Measurements from ENCODE around the gene MARS1.
A peak's percentile ranks its signal among the peaks of the same experiment; 100 is the strongest.

The MARS1 gene

GRCh38 chr12:57531836-57532235, 44.0 kb downstream of the MARS1 start:
- Mint-ChIP-seq H3K4me3 (no peak overlapping the region), H3K27me3 (no peaks in the 10 kb centered on the region), H3K36me3 (ENCODE audit: low read depth) (peaks cover 67% of the 10 kb centered on the region), H3K9me3 (no peaks in the 10 kb centered on the region), H3K27ac (no peak overlapping the region), H3K4me1 (ENCODE audit: low read depth) (no peaks in the 10 kb centered on the region)

GRCh38 chr12:57533108-57533507, 45.2 kb downstream of the MARS1 start:
- no peak overlapping the region for H3K27ac Mint-ChIP-seq
- H3K36me3 Mint-ChIP-seq (ENCODE audit: low read depth) = peaks cover 66% of the 10 kb centered on the region

GRCh38 chr12:57534250-57534649, 46.4 kb downstream of the MARS1 start:
- H3K27me3 Mint-ChIP-seq = no peaks in the 10 kb centered on the region
- no peak overlapping the region for H3K27ac Mint-ChIP-seq
- no peaks in the 10 kb centered on the region for H3K4me1 Mint-ChIP-seq (ENCODE audit: low read depth)
- H3K36me3 Mint-ChIP-seq (ENCODE audit: low read depth) = peaks cover 69% of the 10 kb centered on the region
- no peak overlapping the region for H3K4me3 Mint-ChIP-seq
- H3K9me3 Mint-ChIP-seq = no peaks in the 10 kb centered on the region

More at GRCh38 chr12:57533108-57533507, 45.2 kb downstream of the MARS1 start:
- no peaks in the 10 kb centered on the region for H3K4me1 Mint-ChIP-seq (ENCODE audit: low read depth)
- H3K27me3 Mint-ChIP-seq = no peaks in the 10 kb centered on the region
- H3K4me3 Mint-ChIP-seq = no peak overlapping the region
- no peaks in the 10 kb centered on the region for H3K9me3 Mint-ChIP-seq

DNA sequence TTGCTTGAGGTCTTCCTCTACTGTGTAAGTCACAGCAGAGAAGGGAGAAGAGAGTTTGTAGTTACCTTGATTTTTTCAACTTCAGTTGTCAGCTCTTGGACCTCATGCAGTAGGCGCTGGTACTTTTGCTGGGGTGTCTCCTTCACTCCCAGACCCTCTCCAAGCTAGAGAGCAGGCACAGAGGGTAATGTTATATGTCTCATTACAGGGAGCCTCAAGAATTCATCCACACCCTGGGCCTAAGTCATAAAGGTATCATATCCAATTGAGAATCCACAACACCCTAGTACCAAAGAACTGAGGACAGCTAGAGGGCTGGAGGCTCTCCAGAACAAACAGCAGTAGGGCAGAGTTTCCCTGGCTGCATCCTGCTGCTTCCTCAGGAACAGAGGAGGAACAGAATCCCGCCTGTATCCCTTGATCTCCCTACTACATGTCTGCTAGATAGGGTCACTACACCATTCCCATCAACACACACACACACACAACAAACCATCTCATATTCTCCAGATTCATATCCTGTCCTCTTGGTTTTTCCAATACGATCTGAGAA, 47.2 kb downstream of the MARS1 start:
- Mint-ChIP-seq H3K4me1 (ENCODE audit: low read depth) (no peaks in the 10 kb centered on the region), H3K27me3 (no peaks in the 10 kb centered on the region), H3K27ac (peak overlapping the region; percentile 18), H3K4me3 (no peak overlapping the region), H3K36me3 (ENCODE audit: low read depth) (peaks cover 66% of the 10 kb centered on the region), H3K9me3 (no peaks in the 10 kb centered on the region)

GRCh38 chr12:57535764-57536596, 48.1 kb downstream of the MARS1 start:
- H3K4me3 Mint-ChIP-seq = no peak overlapping the region
- H3K4me1 Mint-ChIP-seq (ENCODE audit: low read depth) = no peaks in the 10 kb centered on the region
- H3K27me3 Mint-ChIP-seq = no peaks in the 10 kb centered on the region
- peaks cover 67% of the 10 kb centered on the region for H3K36me3 Mint-ChIP-seq (ENCODE audit: low read depth)
- no peak overlapping the region for H3K27ac Mint-ChIP-seq
- no peaks in the 10 kb centered on the region for H3K9me3 Mint-ChIP-seq

- H3K36me3 Mint-ChIP-seq (ENCODE audit: low read depth) = peaks cover 66% of the 10 kb centered on the region
- no peak overlapping the region for H3K27ac Mint-ChIP-seq
- H3K27me3 Mint-ChIP-seq = no peaks in the 10 kb centered on the region
- no peaks in the 10 kb centered on the region for H3K4me1 Mint-ChIP-seq (ENCODE audit: low read depth)
- H3K9me3 Mint-ChIP-seq = no peaks in the 10 kb centered on the region
- H3K4me3 Mint-ChIP-seq = no peak overlapping the region
Observed at GRCh38 chr12:57536597-57536942, 48.7 kb downstream of the MARS1 start.

DNA sequence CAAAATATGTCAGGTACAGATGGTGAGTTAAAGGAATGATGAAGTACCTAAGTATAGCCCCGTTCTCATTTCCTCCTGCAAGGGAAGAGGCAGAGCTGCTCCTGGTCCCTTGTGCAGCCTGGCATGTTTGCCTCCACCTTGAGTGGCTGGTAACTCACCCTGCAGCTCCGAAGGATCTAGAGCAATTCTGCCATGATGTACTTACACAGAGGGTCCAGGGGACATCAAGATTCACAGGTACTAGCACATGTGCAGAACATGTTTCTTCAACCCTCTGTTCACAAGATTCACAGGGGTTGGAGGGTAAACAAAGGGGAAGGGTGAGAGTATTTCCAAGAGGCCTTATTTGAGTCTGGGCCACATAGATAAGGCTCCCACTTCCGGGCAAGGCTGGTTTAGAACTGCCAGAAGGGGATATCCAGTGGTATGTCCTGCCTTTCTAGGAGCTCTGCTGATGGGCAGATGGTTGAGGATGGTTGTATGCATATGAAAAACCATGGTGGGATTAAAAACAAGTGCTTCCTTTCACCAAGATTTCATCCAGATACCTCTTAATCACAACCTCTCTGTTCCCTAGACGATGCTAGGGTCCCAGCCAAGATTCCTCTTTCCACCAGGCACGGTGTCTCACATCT, 51.4 kb downstream of the MARS1 start:
- Mint-ChIP-seq H3K27me3 (no peaks in the 10 kb centered on the region), H3K4me1 (ENCODE audit: low read depth) (peaks cover 5% of the 10 kb centered on the region), H3K9me3 (no peaks in the 10 kb centered on the region), H3K27ac (peak overlapping the region; percentile 0), H3K4me3 (no peak overlapping the region), H3K36me3 (ENCODE audit: low read depth) (peaks cover 50% of the 10 kb centered on the region)

GRCh38 chr12:57541001-57541400, 53.1 kb downstream of the MARS1 start:
- Mint-ChIP-seq H3K9me3 (no peaks in the 10 kb centered on the region), H3K36me3 (ENCODE audit: low read depth) (peaks cover 51% of the 10 kb centered on the region), H3K27me3 (no peaks in the 10 kb centered on the region), H3K27ac (no peak overlapping the region), H3K4me1 (ENCODE audit: low read depth) (peaks cover 19% of the 10 kb centered on the region), H3K4me3 (no peak overlapping the region)

DNA sequence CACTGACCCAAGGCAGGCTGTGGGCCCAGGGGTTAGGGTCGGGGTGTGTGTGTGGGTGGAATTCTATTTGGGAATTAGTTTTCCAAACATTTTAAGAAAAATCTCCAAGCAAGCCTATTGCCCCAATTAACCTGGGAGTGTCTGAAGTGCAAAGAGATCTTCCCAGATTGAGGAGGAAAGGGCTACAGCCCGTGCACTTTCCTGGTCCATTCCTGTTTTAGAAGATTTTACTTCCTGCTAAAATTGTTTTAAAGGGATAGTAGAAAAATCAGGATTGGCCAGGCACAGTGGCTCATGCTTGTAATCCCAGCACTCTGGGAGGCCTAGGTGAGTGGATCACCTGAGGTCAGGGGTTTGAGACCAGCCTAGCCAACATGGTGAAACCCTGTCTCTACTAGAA, 53.8 kb downstream of the MARS1 start:
- H3K27ac Mint-ChIP-seq = no peak overlapping the region
- H3K4me1 Mint-ChIP-seq (ENCODE audit: low read depth) = peaks cover 22% of the 10 kb centered on the region
- H3K4me3 Mint-ChIP-seq = no peak overlapping the region
- no peaks in the 10 kb centered on the region for H3K27me3 Mint-ChIP-seq
- H3K9me3 Mint-ChIP-seq = no peaks in the 10 kb centered on the region
- peaks cover 53% of the 10 kb centered on the region for H3K36me3 Mint-ChIP-seq (ENCODE audit: low read depth)

GRCh38 chr12:57543581-57543980, 55.7 kb downstream of the MARS1 start:
- H3K27ac Mint-ChIP-seq = no peak overlapping the region
- no peaks in the 10 kb centered on the region for H3K9me3 Mint-ChIP-seq
- H3K4me3 Mint-ChIP-seq = no peak overlapping the region

DNA sequence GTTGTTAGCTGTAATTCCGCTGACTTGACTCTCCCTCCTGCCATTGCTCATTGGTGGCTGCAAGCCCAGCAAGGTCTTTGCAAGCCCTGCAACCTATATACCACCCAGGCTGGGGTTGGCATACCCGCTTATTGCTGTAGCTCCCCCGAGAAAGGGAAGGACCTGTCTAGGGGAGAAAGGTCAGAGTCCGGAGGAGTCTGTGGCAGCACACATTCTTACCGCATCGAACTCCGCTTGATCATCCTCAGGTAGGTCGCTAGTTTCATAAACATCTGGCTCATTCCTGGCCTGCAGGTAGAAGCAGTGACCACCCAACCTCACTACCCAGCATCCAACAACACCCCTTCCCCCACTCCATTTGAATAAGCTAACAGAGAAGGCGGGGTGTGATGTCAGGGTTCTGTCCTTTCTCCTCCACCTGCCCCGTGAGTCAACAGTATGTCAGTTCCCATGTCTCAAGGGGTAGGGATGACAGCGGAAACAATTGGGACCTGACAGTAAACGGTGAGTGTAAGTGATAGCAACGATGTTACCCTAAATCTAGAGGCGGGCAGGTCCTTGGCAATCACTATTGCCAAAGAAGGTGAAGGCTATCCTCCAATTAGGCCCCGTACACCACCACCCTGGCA, 58.1 kb downstream of the MARS1 start:
- Mint-ChIP-seq H3K27ac (peak overlapping the region; percentile 95), H3K27me3 (peaks cover 9% of the 10 kb centered on the region), H3K4me1 (ENCODE audit: low read depth) (peaks cover 38% of the 10 kb centered on the region), H3K4me3 (peak overlapping the region; percentile 95), H3K9me3 (no peaks in the 10 kb centered on the region), H3K36me3 (ENCODE audit: low read depth) (peaks cover 25% of the 10 kb centered on the region)

More at GRCh38 chr12:57543581-57543980, 55.7 kb downstream of the MARS1 start:
- H3K4me1 Mint-ChIP-seq (ENCODE audit: low read depth) = peaks cover 30% of the 10 kb centered on the region
- no peaks in the 10 kb centered on the region for H3K27me3 Mint-ChIP-seq
- H3K36me3 Mint-ChIP-seq (ENCODE audit: low read depth) = peaks cover 44% of the 10 kb centered on the region

DNA sequence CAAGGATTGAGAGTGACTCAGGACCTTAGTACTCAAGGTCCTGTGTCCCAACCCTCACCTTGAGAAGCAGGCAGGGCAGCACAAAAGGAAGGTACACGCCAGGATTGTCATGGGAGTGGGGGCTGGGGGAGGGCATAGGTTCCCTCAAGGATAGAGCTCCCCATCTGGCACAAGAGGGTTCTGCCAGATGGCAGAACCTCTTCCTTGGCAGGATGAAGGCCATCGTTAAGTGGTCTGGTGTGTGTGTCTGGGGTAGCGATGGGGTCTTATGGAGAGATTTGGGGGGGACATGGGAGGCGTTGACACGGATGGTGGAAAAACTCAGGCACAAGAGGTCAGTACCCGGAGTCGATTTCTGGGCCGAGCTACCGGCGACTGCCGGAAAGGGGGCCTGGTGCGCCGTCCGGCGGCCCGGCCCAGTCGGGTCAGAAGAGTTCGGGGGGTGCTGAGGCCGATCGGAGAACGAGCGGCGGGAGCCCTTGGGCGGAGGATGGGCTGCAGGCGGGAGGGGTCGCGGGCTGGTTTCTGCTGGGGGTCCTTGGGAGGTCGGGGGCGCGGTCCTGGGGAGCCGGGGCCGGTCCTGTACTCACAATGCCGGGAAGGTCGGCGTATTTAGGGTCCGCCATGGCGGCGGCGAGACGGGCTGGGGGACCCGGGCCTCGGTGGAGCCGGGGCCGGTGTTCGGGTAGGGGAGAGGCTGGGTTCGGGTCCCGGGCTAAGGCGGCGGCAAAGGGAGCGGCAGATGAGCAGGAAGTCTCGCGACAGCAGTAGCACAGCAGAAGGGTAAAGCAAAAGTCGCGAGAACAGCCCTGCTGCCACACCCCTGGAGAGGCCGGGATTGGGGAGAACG, 58.8 kb downstream of the MARS1 start, which contains the start of gene DCTN2:
Gene DCTN2, minus strand, starts transcription at position 755 of the 850 bp plus-strand sequence. Its CDS starts 129 bp downstream, at position 626.
- Mint-ChIP-seq H3K4me3 (peak within 1 kb of the TSS; percentile 95), H3K27me3 (peaks cover 9% of the 10 kb centered on the region), H3K4me1 (ENCODE audit: low read depth) (peaks cover 38% of the 10 kb centered on the region)

GRCh38 chr12:57547288-57548012, 59.6 kb downstream of the MARS1 start:
- peaks cover 20% of the 10 kb centered on the region for H3K36me3 Mint-ChIP-seq (ENCODE audit: low read depth)
- peaks cover 9% of the 10 kb centered on the region for H3K27me3 Mint-ChIP-seq
- H3K27ac Mint-ChIP-seq = peak overlapping the region; percentile 45
- H3K9me3 Mint-ChIP-seq = no peaks in the 10 kb centered on the region
- peak overlapping the region; percentile 95 for H3K4me3 Mint-ChIP-seq
- peaks cover 38% of the 10 kb centered on the region for H3K4me1 Mint-ChIP-seq (ENCODE audit: low read depth)

More for the DNA sequence above, 58.8 kb downstream of the MARS1 start, which contains the start of gene DCTN2:
- peaks cover 20% of the 10 kb centered on the region for H3K36me3 Mint-ChIP-seq (ENCODE audit: low read depth)
- H3K9me3 Mint-ChIP-seq = no peaks in the 10 kb centered on the region
- peak within 1 kb of the TSS; percentile 95 for H3K27ac Mint-ChIP-seq

GRCh38 chr12:57548013-57548315, 60.1 kb downstream of the MARS1 start:
- no peak overlapping the region for H3K27ac Mint-ChIP-seq
- peaks cover 20% of the 10 kb centered on the region for H3K36me3 Mint-ChIP-seq (ENCODE audit: low read depth)
- H3K27me3 Mint-ChIP-seq = peaks cover 9% of the 10 kb centered on the region
- peaks cover 38% of the 10 kb centered on the region for H3K4me1 Mint-ChIP-seq (ENCODE audit: low read depth)
- H3K4me3 Mint-ChIP-seq = no peak overlapping the region
- no peaks in the 10 kb centered on the region for H3K9me3 Mint-ChIP-seq

Measured in stimulated activated naive CD8-positive, alpha-beta T cell treated with anti-CD3 and anti-CD28 coated beads, Interleukin-15, Interleukin-2, amounts not matched to agents 100 ng/mL and 50 ng/mL, for 24 hours (primary cell).